GM21381 (cell line): ENCODE data around the gene RNPEPL1.

ENCODE experiments used
- ATAC-seq: cut with Tn5 transposase; IDR thresholded peaks from one replicate; pipeline ENCODE4 v1.9.1; 2021; ENCODE audit warnings: mild to moderate bottlenecking, moderate library complexity; ENCODE audit not compliant: unreplicated experiment

Gene RNPEPL1

DNA sequence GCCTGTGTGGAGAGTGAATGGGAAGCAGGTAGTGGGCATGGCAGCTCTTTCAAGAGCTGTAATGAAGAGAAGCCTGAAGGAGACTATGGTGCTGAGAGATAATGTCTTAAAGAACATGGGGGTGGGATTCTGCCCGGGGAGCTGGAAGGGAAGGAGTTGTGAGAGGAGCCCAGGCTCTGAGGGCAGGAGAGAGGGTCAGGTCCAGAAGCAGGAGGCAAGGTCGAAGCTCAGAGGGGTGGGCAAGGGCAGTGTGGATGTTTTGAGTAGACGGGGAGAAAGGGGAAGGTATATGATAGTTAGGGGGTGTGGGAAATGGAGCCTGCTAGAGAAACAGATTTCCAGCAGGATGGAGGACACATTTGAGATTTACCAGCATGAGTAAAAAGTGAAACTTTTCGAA, 20.4 kb downstream of the RNPEPL1 start:
- no peak for ATAC-seq

- no peak for ATAC-seq
These were observed 21.1 kb downstream of the RNPEPL1 start for GRCh38 chr2:240589375-240589774.

GRCh38 chr2:240589850-240590525, 21.7 kb downstream of the RNPEPL1 start:
- ATAC-seq: no peak

GRCh38 chr2:240590681-240591111, 22.4 kb downstream of the RNPEPL1 start:
- ATAC-seq: no peak

DNA sequence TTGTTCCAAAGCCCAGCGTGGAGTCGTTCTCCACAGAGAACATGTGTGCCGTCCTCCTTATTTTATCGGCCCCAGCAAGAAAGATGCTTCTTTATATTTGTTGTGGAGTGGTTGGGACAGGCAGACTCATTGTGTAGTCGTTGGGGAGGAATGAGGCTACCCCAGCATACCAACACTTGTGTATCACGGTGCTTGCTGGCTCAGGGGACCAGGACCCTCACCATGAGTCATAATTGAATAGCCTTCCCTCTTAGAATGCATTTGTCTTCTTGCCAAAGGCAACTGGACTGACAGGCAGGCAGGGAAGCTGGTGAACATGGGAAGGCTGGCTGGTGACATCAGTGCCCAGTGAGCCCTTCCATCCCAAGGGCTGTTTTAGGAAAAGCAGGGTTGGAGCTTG, 22.9 kb downstream of the RNPEPL1 start:
- ATAC-seq: no peak

GRCh38 chr2:240591784-240592183, 23.5 kb downstream of the RNPEPL1 start:
- no peak for ATAC-seq

DNA sequence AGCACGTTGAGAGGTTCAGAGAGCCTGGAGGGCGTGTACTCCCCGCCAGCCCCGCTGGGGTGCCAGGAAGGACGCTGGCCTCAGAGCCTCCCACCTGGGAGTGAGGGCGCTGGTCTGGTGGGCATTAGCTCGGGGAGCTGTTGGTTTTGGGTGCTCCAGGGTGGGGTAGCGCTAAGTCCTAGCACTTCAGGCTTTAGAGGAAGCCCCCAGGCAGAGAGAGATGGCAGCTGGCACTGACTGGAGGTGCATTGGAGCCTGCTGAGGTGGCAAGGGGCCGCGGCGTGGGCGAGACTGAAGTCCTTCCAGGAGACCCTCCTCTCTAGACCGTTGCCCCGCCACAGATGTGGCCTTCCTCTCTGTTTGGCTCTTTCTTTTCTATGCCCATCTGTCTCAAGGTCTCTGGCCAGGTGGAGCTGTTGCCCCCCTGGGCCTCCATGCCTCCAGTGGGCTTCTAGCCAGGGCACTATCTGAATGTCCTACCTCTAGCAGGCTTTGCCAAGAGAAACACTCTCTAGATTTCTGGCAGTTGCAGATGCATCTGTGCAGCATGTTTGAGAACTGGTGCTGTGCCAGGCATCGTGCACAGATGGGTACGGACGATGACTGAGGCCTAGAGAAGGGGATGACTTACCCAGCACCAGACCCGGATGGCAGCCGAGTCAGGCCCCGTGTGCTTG, 24.9 kb downstream of the RNPEPL1 start:
- no peak for ATAC-seq

DNA sequence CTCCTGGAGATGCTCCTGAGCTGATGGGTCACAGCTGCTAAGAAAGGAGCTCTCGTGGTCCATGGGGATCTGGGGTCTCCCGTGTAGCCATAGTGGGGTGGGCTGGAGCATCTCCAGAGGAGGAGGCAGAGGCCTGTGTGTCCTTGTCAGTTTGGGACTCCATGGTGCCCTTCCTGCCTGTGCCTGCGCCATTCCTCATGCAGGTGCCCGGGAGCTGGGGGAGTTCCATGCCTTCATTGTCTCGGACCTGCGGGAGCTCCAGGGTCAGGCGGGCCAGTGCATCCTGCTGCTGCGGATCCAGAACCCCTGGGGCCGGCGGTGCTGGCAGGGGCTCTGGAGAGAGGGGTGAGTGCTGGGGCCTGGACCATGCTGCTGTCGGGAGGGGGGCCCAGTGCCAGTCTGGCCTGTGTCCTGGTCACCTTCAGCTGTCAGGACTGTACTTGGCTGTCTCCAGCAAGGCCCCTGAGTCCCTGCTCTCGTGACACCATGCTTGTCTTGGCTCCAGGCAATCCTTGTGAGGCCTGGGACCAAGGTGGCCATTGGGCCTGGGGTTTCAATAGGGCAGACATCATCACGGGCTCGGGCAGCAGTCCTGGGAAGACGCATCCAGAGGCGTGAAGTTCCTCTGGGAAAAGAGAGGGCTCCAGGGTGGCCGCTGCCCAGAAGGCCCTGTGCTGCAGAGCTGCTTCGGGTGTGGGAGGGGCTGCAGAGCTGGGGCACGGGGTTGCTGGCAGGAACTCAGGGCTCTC, 25.6 kb downstream of the RNPEPL1 start:
- ATAC-seq: no peak

- no peak for ATAC-seq
These were observed 26.5 kb downstream of the RNPEPL1 start for GRCh38 chr2:240594511-240595380.

GRCh38 chr2:240595381-240596079, 27.2 kb downstream of the RNPEPL1 start:
- ATAC-seq: no peak

DNA sequence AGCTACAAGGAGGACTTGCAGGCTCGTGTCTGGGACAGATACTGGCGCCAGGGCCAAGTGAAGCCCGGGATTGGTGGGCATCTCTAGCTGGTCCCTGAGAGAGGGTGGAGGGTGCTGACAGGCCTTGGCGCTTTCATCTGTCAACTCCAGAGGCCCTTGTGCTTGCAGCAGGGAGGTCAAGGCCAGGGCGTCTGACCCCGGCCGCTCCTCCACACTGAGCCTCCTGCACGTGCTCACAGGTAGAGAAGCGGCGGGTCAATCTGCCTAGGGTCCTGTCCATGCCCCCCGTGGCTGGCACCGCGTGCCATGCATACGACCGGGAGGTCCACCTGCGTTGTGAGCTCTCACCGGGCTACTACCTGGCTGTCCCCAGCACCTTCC, 27.8 kb downstream of the RNPEPL1 start:
- no peak for ATAC-seq

GRCh38 chr2:240596491-240596931, 28.2 kb downstream of the RNPEPL1 start:
- ATAC-seq: no peak

DNA sequence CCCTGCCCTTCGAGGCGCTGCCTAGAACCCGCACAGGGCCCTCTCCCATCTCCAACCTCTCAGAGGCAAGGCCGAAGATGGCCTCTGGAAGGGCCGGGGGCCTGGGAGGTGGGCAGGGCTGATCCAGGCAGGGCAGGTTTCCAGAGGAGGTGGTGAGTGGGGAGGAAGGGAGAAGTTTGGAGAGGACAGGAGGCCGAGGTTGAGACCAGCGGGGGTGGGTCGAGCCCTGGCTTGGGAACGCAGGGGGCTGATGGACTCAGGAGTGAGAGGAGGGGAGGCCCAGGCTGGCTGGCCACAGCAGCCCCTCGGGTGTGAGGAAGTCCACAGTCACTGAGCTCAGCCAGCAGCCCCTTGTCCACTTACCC, 28.8 kb downstream of the RNPEPL1 start:
- no peak for ATAC-seq

DNA sequence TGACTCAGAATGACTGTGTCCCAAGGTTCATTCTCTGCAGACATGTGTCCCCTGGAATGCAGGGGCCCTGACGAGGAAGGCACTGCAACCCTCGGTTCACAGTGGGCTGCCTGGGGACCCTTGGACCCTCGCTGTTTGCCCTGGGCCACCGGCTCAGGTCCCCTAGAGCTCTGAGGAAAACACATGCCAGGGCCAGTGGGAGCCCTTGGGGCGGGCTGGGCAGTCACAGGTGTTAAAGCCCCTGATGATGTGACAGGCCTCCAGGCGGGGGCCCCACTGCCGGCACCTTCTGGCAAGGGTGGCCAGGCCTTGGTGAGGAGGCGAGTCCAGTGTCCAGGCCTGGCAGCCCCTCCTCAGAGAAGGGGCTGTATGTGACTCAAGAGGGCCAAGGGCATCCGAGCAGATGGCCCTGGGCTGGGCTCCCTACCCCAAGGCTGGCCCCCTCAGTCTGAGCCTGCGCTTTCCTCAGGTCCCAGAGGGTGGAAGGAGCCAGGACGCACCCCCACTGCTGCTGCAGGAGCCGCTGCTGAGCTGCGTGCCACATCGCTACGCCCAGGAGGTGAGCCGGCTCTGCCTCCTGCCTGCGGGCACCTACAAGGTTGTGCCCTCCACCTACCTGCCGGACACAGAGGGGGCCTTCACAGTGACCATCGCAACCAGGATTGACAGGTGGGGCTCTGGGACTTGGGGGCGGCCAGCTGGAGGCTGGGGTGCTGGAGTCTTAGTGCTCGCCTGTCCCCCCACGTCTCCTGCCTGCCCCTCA, 29.3 kb downstream of the RNPEPL1 start:
- ATAC-seq: no peak

GRCh38 chr2:240598311-240598911, 30.1 kb downstream of the RNPEPL1 start:
- ATAC-seq: no peak

DNA sequence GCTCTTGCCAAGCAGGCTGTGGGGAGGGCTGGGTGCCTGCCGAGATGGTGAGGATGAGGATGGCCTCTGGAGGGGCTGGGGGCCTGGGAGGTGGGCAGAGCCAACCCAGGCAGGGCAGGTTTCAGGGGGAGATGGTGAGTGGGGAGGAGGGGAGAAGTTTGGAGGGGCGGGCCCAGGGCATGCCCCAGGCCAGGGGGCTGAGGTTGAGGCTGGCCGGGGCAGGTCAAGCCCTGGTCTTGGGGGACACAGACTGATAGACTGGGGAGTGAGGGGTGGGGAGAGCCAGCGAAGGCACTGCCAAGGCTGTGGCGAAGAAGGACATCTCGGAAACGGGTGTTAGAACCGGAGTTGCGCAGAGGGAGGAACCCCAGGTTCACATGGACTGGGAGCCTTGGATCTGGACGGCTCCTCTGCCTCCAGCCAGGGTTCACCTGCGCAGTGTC, 30.9 kb downstream of the RNPEPL1 start:
- no peak for ATAC-seq

GRCh38 chr2:240600451-240600961, 32.2 kb downstream of the RNPEPL1 start:
- ATAC-seq: no peak

DNA sequence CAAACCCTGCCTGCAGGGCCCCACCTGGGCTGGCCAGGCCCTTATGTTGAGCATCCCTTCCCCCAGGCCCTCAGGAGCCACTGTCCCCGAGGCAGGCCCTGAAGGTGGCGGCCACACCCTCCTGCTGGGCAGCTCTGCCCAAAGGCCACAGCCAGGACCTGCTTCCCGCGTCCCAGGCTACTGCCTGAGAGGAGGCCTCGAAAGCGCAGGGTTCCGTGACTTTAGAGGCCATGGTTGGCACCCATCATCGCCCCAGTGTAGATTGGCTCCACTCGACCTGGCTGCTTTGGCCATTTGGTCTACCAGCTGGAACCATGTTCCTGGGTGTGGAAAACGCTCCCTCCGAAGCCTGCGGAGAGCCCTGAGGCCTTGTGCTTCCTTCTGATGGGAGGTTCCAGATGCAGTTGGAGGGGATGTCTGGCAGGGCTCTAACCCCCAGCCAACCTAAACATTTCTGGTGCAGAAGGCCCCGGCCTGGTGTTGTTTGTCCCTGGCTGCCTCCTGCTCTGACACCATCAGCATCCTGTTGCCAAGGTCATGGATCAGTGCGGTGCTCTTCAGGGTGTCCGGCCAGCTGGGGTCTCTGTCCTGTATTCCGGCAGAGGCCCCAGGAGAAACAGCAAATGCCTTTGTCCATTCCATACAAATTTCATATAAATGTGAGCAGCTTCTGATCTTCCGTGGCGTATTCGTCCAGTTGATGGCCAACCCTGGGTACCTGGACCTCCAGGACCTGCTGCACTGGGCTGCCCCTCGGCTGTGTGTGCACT, 33.0 kb downstream of the RNPEPL1 start:
- no peak for ATAC-seq
